K562 (cell line): ENCODE results near the gene TRIP12. TPM values are rescaled to one million over a fixed set of nuclear protein-coding genes. Genes with fewer than 3 reads are reported as not detected.

Experiments
- FIP1L1 ChIP-seq: fragments of 200-400 bp; formaldehyde crosslinking; IDR thresholded peaks from 2 replicates; pipeline ENCODE4 v1.6.1; 2018; ENCODE audit warnings: mild to moderate bottlenecking, low read depth, low read length; ENCODE audit not compliant: poor library complexity, severe bottlenecking
- FOXK2 ChIP-seq, 2 experiments: fragments of 450-650 bp; IDR thresholded peaks in 1 of 2; conservative IDR thresholded peaks in 1 of 2; 2 replicates each; pipeline ENCODE4 v1.6.1; 2016; ENCODE audit warnings: low read depth in 2 of 2, mild to moderate bottlenecking in 1 of 2
- JUNB ChIP-seq: fragments of 450-650 bp; formaldehyde crosslinking; conservative IDR thresholded peaks from 2 replicates; pipeline ENCODE4 v1.4.0; 2020; ENCODE audit warnings: mild to moderate bottlenecking
- POU5F1 ChIP-seq: fragments of 150-350 bp; IDR thresholded peaks from 2 replicates; pipeline ENCODE4 v1.6.1; 2014; ENCODE audit warnings: borderline replicate concordance, low read length, low read depth, mild to moderate bottlenecking; ENCODE audit not compliant: partially characterized antibody
- PRPF4 ChIP-seq: fragments of 200-400 bp; formaldehyde crosslinking; IDR thresholded peaks from one replicate; pipeline ENCODE4 v1.6.1; 2017; ENCODE audit warnings: low read length, low read depth, mild to moderate bottlenecking; ENCODE audit not compliant: insufficient read depth, poor library complexity, severe bottlenecking
- RB1 ChIP-seq: fragments of 450-650 bp; IDR thresholded peaks from 2 replicates; pipeline ENCODE4 v1.6.1; 2017; ENCODE audit warnings: low read depth, mild to moderate bottlenecking
- RFX7 ChIP-seq: fragments of 250-450 bp; sonication (Bioruptor Pico); IDR thresholded peaks from 2 replicates; pipeline ENCODE4 v1.5.1; 2021; ENCODE audit warnings: mild to moderate bottlenecking
- SMARCE1 ChIP-seq: fragments of 450-650 bp; IDR thresholded peaks from 2 replicates; pipeline ENCODE4 v1.7.1; 2016; ENCODE audit warnings: mild to moderate bottlenecking
- TOE1 ChIP-seq, 2 experiments: fragments of 450-650 bp in 1 of 2; sonication (generic) in 1 of 2; formaldehyde crosslinking in 1 of 2; IDR thresholded peaks; 2 replicates each; pipeline versions ENCODE4 v1.7.1 to v1.8.0; 2016 to 2022; ENCODE audit warnings: borderline replicate concordance in 2 of 2, mild to moderate bottlenecking in 2 of 2, antibody characterized with exemption in 1 of 2, inconsistent platforms in 1 of 2, low read depth in 1 of 2, missing genetic modification reagents in 1 of 2, moderate library complexity in 1 of 2
- USF2 ChIP-seq: sonication (generic); formaldehyde crosslinking; IDR thresholded peaks from 2 replicates; pipeline ENCODE4 v1.5.0; 2020; ENCODE audit warnings: missing genetic modification reagents
- ZBTB2 ChIP-seq: fragments of 450-650 bp; IDR thresholded peaks from 2 replicates; pipeline ENCODE4 v1.6.1; 2016; ENCODE audit warnings: antibody characterized with exemption
- ZNF24 ChIP-seq: fragments of 450-650 bp; IDR thresholded peaks from 2 replicates; pipeline ENCODE4 v1.6.1; 2016
- ZNF316 ChIP-seq: fragments of 450-650 bp; IDR thresholded peaks from 2 replicates; pipeline ENCODE4 v1.6.1; 2016
- ZNF444 ChIP-seq: fragments of 250-450 bp; sonication (Bioruptor Pico); IDR thresholded peaks from 2 replicates; pipeline ENCODE4 v1.4.0; 2020; ENCODE audit warnings: mild to moderate bottlenecking, moderate library complexity
- polyA plus RNA-seq, 8 experiments: library from polyadenylated mRNA; depleted of rRNA in 4 of 8; stranded (reverse) in 5 of 8; unstranded in 3 of 8; fragments of >200 nt; fragmentation: Nextera tagmentation in 2 of 8; fragmentation: Illumina TruSeq in 1 of 8; extraction: Ambion mirVana in 2 of 8; extraction: Trizol in 1 of 8; gene quantifications; 2 replicates each; pipeline versions ENCODE4 v1.2.1 to v1.2.3, GENCODE V29; 2011 to 2014; ENCODE audit warnings: inconsistent platforms in 1 of 8, missing spikeins in 1 of 8
- total RNA-seq, 7 experiments: library from RNA; depleted of rRNA in 6 of 7; stranded (reverse); fragments of >200 nt in 6 of 7; fragmentation: Illumina TruSeq in 2 of 7; extraction: Trizol in 2 of 7; gene quantifications; 2 replicates each; pipeline versions ENCODE4 v1.2.1 to v1.2.3, GENCODE V29; 2011 to 2021; ENCODE audit warnings: low replicate concordance in 1 of 7
- TF ChIP-seq, protein P1 (sequence below): fragments of 250-450 bp; sonication (Bioruptor Pico); IDR thresholded peaks from 2 replicates; pipeline ENCODE4 v1.4.0; 2020
- TF ChIP-seq, protein P2 (sequence below), 2 experiments: fragments of 450-650 bp; IDR thresholded peaks; 2 replicates each; pipeline ENCODE4 v1.6.1; 2016; ENCODE audit warnings: mild to moderate bottlenecking in 2 of 2, borderline replicate concordance in 1 of 2, low read depth in 1 of 2, moderate library complexity in 1 of 2

Gene TRIP12
- total and polyA plus RNA-seq, 9 of the 15 experiments (the other 6 are each of a cell fraction or from before 2014, with no cell fraction given): 15.2 to 131 (median 80.1) TPM

DNA sequence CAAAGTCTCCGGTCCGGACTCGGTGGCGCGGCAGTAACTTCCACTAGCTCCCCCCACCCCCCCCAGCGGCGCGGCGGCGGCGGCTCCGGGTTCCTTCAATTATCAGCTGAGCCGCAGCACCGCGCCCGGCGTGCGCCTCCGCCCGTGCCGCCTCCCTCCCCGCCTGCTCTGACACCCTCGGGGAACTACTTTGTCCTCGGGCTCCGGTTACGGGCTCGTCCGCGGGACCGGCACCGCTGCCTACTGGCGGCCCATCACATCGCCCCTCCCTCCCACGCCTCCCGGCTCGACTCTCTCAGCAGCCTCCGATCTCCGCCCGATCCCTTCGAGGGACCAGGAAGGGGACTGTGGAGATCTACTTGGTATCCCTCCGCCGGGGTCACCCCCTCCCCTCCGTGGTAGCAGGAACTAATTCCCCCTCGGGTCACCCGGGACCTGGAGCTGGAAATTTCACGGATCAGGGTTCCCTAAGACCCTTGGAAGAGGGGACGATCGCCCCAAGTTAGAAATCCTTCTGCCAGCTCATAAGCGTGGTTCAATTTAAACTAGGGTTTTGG lies at the start of gene TRIP12 (continued):
- TF ChIP-seq PRPF4: peak; percentile 32
- no peak for TF ChIP-seq RFX7 (CRISPR knock-in tag)
- no peak for TF ChIP-seq POU5F1
- TF ChIP-seq ZNF444 (CRISPR knock-in tag): no peak
- no peak for TF ChIP-seq ZNF24
- TF ChIP-seq, protein P1, sequence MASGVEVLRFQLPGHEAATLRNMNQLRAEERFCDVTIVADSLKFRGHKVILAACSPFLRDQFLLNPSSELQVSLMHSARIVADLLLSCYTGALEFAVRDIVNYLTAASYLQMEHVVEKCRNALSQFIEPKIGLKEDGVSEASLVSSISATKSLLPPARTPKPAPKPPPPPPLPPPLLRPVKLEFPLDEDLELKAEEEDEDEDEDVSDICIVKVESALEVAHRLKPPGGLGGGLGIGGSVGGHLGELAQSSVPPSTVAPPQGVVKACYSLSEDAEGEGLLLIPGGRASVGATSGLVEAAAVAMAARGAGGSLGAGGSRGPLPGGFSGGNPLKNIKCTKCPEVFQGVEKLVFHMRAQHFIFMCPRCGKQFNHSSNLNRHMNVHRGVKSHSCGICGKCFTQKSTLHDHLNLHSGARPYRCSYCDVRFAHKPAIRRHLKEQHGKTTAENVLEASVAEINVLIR: no peak
- TF ChIP-seq TOE1 (IDR thresholded peaks at IDR 0.05; ENCODE audit: borderline replicate concordance): peak; percentile 64; the same call in 1 of the 2 replicates
- TF ChIP-seq TOE1 (CRISPR knock-in tag; IDR thresholded peaks at IDR 0.05; ENCODE audit: borderline replicate concordance, low read depth): no peak
- TF ChIP-seq FOXK2 (conservative IDR thresholded peaks at IDR 0.05 in 1 of 2, IDR thresholded peaks at IDR 0.05 in 1 of 2; ENCODE audit: low read depth in 2 of 2): no peak
- TF ChIP-seq FIP1L1: peak; percentile 24
- TF ChIP-seq USF2: no peak
- peak; percentile 83 for TF ChIP-seq ZBTB2
- peak; percentile 44; the same call in 1 of the 2 replicates for TF ChIP-seq RB1
- no peak for TF ChIP-seq SMARCE1
- TF ChIP-seq JUNB (CRISPR knock-in tag): no peak
- TF ChIP-seq, protein P2, sequence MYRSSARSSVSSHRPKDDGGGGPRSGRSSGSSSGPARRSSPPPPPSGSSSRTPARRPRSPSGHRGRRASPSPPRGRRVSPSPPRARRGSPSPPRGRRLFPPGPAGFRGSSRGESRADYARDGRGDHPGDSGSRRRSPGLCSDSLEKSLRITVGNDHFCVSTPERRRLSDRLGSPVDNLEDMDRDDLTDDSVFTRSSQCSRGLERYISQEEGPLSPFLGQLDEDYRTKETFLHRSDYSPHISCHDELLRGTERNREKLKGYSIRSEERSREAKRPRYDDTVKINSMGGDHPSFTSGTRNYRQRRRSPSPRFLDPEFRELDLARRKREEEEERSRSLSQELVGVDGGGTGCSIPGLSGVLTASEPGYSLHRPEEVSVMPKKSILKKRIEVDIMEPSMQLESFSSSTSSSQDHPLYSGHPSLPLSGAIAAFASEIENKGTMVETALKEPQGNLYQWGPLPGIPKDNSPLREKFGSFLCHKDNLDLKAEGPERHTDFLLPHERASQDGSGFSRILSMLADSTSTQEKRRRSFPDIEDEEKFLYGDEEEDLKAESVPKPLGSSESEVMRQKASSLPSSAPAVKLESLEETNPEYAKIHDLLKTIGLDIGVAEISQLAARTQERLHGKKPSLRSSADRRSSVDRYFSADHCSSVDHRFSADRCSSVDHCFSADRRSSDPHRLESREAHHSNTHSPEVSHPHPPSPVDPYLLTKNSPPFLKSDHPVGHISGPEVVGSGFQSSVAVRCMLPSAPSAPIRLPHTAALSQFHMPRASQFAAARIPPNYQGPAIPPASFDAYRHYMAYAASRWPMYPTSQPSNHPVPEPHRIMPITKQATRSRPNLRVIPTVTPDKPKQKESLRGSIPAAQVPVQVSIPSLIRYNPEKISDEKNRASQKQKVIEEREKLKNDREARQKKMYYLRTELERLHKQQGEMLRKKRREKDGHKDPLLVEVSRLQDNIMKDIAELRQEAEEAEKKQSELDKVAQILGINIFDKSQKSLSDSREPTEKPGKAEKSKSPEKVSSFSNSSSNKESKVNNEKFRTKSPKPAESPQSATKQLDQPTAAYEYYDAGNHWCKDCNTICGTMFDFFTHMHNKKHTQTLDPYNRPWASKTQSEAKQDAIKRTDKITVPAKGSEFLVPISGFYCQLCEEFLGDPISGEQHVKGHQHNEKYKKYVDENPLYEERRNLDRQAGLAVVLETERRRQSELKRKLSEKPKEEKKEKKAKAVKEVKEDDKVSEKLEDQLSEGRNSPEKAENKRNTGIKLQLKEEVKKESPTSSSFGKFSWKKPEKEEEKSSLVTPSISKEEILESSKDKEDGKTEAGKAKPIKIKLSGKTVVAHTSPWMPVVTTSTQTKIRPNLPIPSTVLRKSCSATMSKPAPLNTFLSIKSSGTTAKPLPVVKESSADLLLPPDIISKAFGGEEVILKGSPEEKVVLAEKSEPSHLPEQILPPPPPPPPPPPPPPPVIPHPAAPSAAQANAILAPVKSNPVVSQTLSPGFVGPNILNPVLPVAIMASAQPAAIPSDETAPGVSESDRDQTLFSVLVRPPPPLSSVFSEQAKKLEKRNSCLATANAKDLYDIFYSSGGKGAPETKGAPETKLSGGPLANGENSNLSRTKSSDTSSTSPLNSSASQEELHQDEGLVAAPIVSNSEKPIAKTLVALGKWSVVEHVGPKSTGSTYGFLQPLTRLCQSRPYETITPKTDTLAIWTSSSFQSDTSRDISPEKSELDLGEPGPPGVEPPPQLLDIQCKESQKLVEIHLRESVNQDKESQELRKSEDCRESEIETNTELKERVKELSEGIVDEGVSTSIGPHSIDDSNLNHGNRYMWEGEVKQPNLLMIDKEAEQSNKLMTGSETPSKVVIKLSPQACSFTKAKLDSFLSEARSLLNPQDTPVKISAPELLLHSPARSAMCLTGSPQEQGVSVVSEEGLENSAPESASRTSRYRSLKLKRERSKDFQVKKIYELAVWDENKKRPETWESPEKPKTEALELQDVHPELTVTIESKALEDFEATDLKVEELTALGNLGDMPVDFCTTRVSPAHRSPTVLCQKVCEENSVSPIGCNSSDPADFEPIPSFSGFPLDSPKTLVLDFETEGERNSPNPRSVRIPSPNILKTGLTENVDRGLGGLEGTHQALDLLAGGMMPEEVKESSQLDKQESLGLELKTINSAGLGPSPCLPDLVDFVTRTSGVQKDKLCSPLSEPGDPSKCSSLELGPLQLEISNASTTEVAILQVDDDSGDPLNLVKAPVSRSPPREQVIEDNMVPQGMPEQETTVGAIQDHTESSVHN (IDR thresholded peaks at IDR 0.05; ENCODE audit: borderline replicate concordance in 1 of 2, low read depth in 1 of 2): no peak
- TF ChIP-seq ZNF316: no peak
